ENCODE measurements around the gene RAB8A. TPM values are rescaled to one million over a fixed set of nuclear protein-coding genes. Genes with fewer than 3 reads are reported as not detected.

RAB8A gene
- total RNA-seq, 1 donor from 2014 or later: 43.3 TPM

DNA sequence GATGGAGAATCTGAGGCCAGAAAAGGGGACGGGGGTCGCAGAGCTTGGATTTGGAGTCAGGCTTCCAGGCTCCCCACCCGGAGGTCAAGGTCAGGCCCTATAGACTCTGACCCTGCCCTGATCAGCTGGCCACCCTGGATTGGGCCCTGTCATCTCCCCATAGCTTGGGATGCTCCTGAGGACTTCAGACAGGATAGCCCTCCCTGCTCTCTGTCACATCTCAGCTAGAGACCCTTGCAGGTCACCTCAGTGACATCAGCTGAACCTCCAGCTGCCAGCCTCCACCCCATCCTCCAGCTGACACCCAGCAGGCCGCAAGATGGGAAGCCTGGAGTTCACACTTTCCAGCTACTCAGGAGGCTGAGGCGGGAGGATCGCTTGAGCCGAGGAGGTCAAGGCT, 38.2 kb upstream of the RAB8A start:
- Histone ChIP-seq H3K27me3 (ENCODE audit: control insufficient read depth, insufficient read depth, low read length) (no peaks in the 10 kb centered on the region), H3K4me3 (ENCODE audit: low read depth, low read length) (no peak overlapping the region), H3K36me3 (ENCODE audit: control insufficient read depth, insufficient read depth, low read length) (no peaks in the 10 kb centered on the region)
- no peak for TF ChIP-seq CTCF (IDR thresholded peaks at IDR 0.05; ENCODE audit: insufficient read depth, low read length, poor library complexity, severe bottlenecking)
- DNase-seq (ENCODE audit: low read depth): no peak

DNA sequence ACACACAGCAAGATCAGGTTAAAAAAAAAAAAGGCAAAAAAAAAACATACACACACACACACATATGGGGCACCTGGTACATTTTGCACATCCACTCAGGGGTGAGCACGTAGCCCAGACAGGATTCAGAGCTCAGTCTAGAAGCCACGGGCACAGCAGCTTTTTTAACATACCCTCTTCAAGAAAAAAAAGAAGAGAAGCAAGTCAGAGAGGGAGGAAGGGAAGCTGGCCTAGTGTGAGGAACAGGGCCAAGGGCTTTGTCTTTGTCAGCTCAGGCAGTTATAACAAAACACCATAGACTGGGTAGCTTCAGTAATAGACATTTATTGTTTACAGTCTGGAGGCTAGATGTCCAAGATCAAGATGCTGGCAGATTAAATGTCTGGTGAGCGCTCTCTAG, 37.7 kb upstream of the RAB8A start:
- H3K36me3 ChIP-seq (ENCODE audit: control insufficient read depth, insufficient read depth, low read length): no peaks in the 10 kb centered on the region
- no peak for DNase-seq (ENCODE audit: low read depth)
- no peak for TF ChIP-seq CTCF (IDR thresholded peaks at IDR 0.05; ENCODE audit: insufficient read depth, low read length, poor library complexity, severe bottlenecking)
- H3K27me3 ChIP-seq (ENCODE audit: control insufficient read depth, insufficient read depth, low read length): no peaks in the 10 kb centered on the region
- H3K4me3 ChIP-seq (ENCODE audit: low read depth, low read length): no peak overlapping the region

- Histone ChIP-seq H3K27me3 (ENCODE audit: control insufficient read depth, insufficient read depth, low read length) (no peaks in the 10 kb centered on the region), H3K4me3 (ENCODE audit: low read depth, low read length) (no peak overlapping the region)
- TF ChIP-seq CTCF (IDR thresholded peaks at IDR 0.05; ENCODE audit: insufficient read depth, low read length, poor library complexity, severe bottlenecking): no peak
Observed at GRCh38 chr19:16074488-16075365, 37.0 kb upstream of the RAB8A start.

DNA sequence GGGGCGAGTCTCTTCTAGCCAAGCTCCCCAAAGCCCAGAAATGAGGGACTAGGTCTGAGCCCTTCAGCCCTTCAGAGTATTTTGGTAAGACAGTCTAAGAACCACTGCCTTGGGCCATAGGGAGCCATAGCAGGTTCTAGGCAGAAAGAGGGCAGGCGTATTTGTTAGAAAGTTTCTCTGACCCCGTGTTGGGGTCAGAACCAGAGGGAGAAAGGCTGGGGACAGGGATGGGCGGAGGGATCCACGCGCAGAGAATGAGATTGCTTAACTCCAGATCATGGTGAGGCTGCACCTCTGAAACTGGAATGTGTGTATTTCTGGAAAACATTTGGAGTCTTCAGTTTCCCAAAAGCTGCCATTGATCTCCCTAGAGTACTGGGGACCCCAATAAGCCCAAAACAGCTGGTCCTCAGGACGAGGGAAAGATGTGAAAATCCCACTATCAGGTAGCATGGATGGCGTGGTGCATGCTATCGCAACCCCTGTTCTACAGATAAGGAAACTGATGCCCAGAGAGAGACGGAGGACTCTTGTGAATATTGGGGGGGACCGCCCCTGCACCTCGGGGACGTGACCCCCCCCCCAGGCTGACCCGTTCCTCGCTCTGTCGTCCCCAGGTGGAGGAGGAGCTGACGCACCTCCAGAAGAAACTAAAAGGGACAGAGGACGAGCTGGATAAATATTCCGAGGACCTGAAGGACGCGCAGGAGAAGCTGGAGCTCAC, 36.1 kb upstream of the RAB8A start:
- Histone ChIP-seq H3K4me3 (ENCODE audit: low read depth, low read length) (peak overlapping the region; percentile 99), H3K27me3 (ENCODE audit: control insufficient read depth, insufficient read depth, low read length) (no peaks in the 10 kb centered on the region), H3K36me3 (ENCODE audit: control insufficient read depth, insufficient read depth, low read length) (no peaks in the 10 kb centered on the region)
- TF ChIP-seq CTCF (IDR thresholded peaks at IDR 0.05; ENCODE audit: insufficient read depth, low read length, poor library complexity, severe bottlenecking): no peak
- no peak for DNase-seq (ENCODE audit: low read depth)

More at GRCh38 chr19:16074488-16075365, 37.0 kb upstream of the RAB8A start:
- H3K36me3 ChIP-seq (ENCODE audit: control insufficient read depth, insufficient read depth, low read length): no peaks in the 10 kb centered on the region
- DNase-seq (ENCODE audit: low read depth): no peak

GRCh38 chr19:16076154-16076957, 35.3 kb upstream of the RAB8A start, which contains the start of gene TPM4:
TPM4 (plus strand) TSS chr19:16076495; CDS start chr19:16076566, 71 bp downstream.
- peak within 1 kb of the TSS; percentile 99 for H3K4me3 ChIP-seq (ENCODE audit: low read depth, low read length)

More at GRCh38 chr19:16076154-16076957, 35.3 kb upstream of the RAB8A start, which contains the start of gene TPM4:
- peak; percentile 73 for DNase-seq (ENCODE audit: low read depth)
- Histone ChIP-seq H3K36me3 (ENCODE audit: control insufficient read depth, insufficient read depth, low read length) (no peaks in the 10 kb centered on the region), H3K27me3 (ENCODE audit: control insufficient read depth, insufficient read depth, low read length) (no peaks in the 10 kb centered on the region)
- TF ChIP-seq CTCF (IDR thresholded peaks at IDR 0.05; ENCODE audit: insufficient read depth, low read length, poor library complexity, severe bottlenecking): no peak

Data from kidney epithelial cell (primary cell).